Trophoblast cell (in vitro differentiated cells and primary cell): Measurements from ENCODE around the gene ANKS3.

ENCODE experiments used
- DNase-seq, 2 donors: peaks; one replicate each; pipeline ENCODE4 v3.0.0-alpha.2; 2016
- H2AFZ ChIP-seq: 2 replicates; pipeline ENCODE4 v1.6.1; 2013; ENCODE audit warnings: low read length, moderate library complexity, mild to moderate bottlenecking; ENCODE audit not compliant: insufficient read depth, poor library complexity
- H2AK5ac ChIP-seq: 2 replicates; pipeline ENCODE4 v1.6.1; 2013; ENCODE audit warnings: mild to moderate bottlenecking, low read length
- H2BK120ac ChIP-seq: 2 replicates; pipeline ENCODE4 v1.6.1; 2013; ENCODE audit warnings: low read length, mild to moderate bottlenecking, moderate library complexity; ENCODE audit not compliant: insufficient read depth, poor library complexity
- H2BK12ac ChIP-seq: 2 replicates; pipeline ENCODE4 v1.6.1; 2013; ENCODE audit warnings: mild to moderate bottlenecking, low read length, moderate library complexity
- H2BK5ac ChIP-seq: 2 replicates; pipeline ENCODE4 v1.6.1; 2013; ENCODE audit warnings: low read length, low read depth, moderate library complexity, mild to moderate bottlenecking; ENCODE audit not compliant: poor library complexity
- H3K14ac ChIP-seq: 2 replicates; pipeline ENCODE4 v1.6.1; 2013; ENCODE audit warnings: mild to moderate bottlenecking, low read length
- H3K18ac ChIP-seq: 2 replicates; pipeline ENCODE4 v1.6.1; 2013; ENCODE audit warnings: mild to moderate bottlenecking, low read length
- H3K23ac ChIP-seq: 2 replicates; pipeline ENCODE4 v1.6.1; 2013; ENCODE audit warnings: low read length
- H3K27ac ChIP-seq: 2 replicates; pipeline ENCODE4 v1.5.1; 2013; ENCODE audit warnings: low read depth, mild to moderate bottlenecking, inconsistent platforms, low read length, moderate library complexity
- H3K27me3 ChIP-seq: 2 replicates; pipeline ENCODE4 v1.6.1; 2013; ENCODE audit warnings: inconsistent platforms, mild to moderate bottlenecking, low read length, moderate library complexity; ENCODE audit not compliant: insufficient read depth
- H3K36me3 ChIP-seq, 2 experiments: 1 replicate in 1 of 2; 2 replicates in 1 of 2; pipeline ENCODE4 v1.6.1; 2013; ENCODE audit warnings: low read length in 2 of 2, mild to moderate bottlenecking in 2 of 2, moderate library complexity in 1 of 2; ENCODE audit not compliant: insufficient read depth in 2 of 2, control insufficient read depth in 1 of 2
- H3K4ac ChIP-seq: 2 replicates; pipeline ENCODE4 v1.6.1; 2013; ENCODE audit warnings: low read depth, mild to moderate bottlenecking, low read length, moderate library complexity
- H3K4me1 ChIP-seq, 2 experiments: 1 replicate in 1 of 2; 2 replicates in 1 of 2; pipeline ENCODE4 v1.6.1; 2013; ENCODE audit warnings: low read length in 2 of 2, mild to moderate bottlenecking in 2 of 2, moderate library complexity in 1 of 2; ENCODE audit not compliant: insufficient read depth in 2 of 2, control insufficient read depth in 1 of 2
- H3K4me2 ChIP-seq: 2 replicates; pipeline ENCODE4 v1.6.1; 2013; ENCODE audit warnings: inconsistent platforms, mild to moderate bottlenecking, low read length, moderate library complexity
- H3K4me3 ChIP-seq: 2 replicates; pipeline ENCODE4 v1.5.1; 2013; ENCODE audit warnings: mild to moderate bottlenecking, low read depth, low read length, inconsistent platforms
- H3K79me1 ChIP-seq: one replicate; pipeline ENCODE4 v1.6.1; 2013; ENCODE audit warnings: low read length
- H3K79me2 ChIP-seq: 2 replicates; pipeline ENCODE4 v1.6.1; 2013; ENCODE audit warnings: low read length, mild to moderate bottlenecking; ENCODE audit not compliant: control insufficient read depth, insufficient read depth, poor library complexity
- H3K9ac ChIP-seq: 2 replicates; pipeline ENCODE4 v1.6.1; 2013; ENCODE audit warnings: mild to moderate bottlenecking, low read length
- H3K9me3 ChIP-seq: 2 replicates; pipeline ENCODE4 v1.6.1; 2013; ENCODE audit warnings: low read depth, mild to moderate bottlenecking, control low read depth, inconsistent platforms, low read length; ENCODE audit not compliant: insufficient read depth
- H4K12ac ChIP-seq: 2 replicates; pipeline ENCODE4 v1.6.1; 2013; ENCODE audit warnings: low read depth, mild to moderate bottlenecking, low read length, moderate library complexity
- H4K8ac ChIP-seq: 2 replicates; pipeline ENCODE4 v1.6.1; 2013; ENCODE audit warnings: low read depth, mild to moderate bottlenecking, low read length, moderate library complexity
- H4K91ac ChIP-seq: one replicate; pipeline ENCODE4 v1.6.1; 2013; ENCODE audit warnings: low read depth, mild to moderate bottlenecking, low read length, moderate library complexity
- WGBS: extraction: QIAGEN DNeasy Blood & Tissue Kit; methylation state at CpG from one replicate; pipeline ENCODE4 v1.1.7; 2013; ENCODE audit warnings: missing lambda C conversion rate; ENCODE audit not compliant: insufficient read length, insufficient coverage; ENCODE audit errors: extremely low coverage; 5-methylcytosine and 5-hydroxymethylcytosine counted together

ANKS3 gene

DNA sequence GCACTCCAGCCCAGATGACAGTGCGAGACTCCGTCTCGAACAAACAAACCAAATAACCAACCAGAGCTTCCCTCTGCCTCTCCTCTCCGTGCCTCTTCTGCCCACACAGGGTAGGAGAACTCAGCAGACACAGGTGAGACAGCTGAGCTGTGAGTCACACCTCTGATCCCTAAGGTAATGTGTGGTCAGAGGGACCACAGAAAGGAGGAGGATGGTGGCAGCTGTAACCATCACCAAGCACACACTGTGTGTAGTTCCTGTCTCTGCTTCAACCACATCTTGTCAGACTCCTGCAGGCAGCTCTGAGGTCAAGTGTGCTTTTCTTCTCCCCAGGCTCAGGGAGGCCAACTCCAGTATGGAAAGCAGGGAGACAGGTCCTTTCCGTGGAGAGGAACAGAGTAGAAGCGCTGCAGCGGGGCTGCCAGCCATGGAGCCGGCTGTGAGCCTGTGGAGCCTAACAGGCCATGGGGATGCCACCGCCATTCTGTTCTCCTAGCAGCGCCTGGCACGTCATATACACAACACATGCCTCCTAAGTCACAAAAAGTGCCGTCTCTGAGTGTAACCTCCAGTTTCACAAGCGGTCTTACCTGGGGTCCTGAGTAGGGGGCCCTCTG lies 33.6 kb downstream of the ANKS3 start:
- no peaks in the 10 kb centered on the region for H3K4me1 ChIP-seq
- H3K23ac ChIP-seq, result no peak overlapping the region
- H4K91ac ChIP-seq, result no peak overlapping the region
- H3K18ac ChIP-seq, result no peak overlapping the region
- H2BK12ac ChIP-seq, result no peak overlapping the region
- H3K4me3 ChIP-seq, result no peak overlapping the region
- H3K79me2 ChIP-seq, result no peaks in the 10 kb centered on the region
- H2AK5ac ChIP-seq, result no peak overlapping the region
- H4K8ac ChIP-seq, result no peak overlapping the region
- H2BK5ac ChIP-seq, result no peak overlapping the region
- peaks cover 3% of the 10 kb centered on the region for H3K9me3 ChIP-seq
- H3K27ac ChIP-seq, result no peak overlapping the region
- H3K4me2 ChIP-seq, result no peak overlapping the region
- H3K79me1 ChIP-seq, result no peaks in the 10 kb centered on the region
- H4K12ac ChIP-seq, result no peak overlapping the region
- H2AFZ ChIP-seq, result no peak overlapping the region
- H3K36me3 ChIP-seq, result peaks cover 78 to 79% of the 10 kb centered on the region in 2 experiments
- no peak overlapping the region for H3K9ac ChIP-seq
- no peak overlapping the region for H2BK120ac ChIP-seq
- WGBS, result no CpG with 5 or more reads among the region's 13 CpGs
- H3K27me3 ChIP-seq, result no peaks in the 10 kb centered on the region
- no peak for DNase-seq
- no peak overlapping the region for H3K4ac ChIP-seq
- no peak overlapping the region for H3K14ac ChIP-seq

DNA sequence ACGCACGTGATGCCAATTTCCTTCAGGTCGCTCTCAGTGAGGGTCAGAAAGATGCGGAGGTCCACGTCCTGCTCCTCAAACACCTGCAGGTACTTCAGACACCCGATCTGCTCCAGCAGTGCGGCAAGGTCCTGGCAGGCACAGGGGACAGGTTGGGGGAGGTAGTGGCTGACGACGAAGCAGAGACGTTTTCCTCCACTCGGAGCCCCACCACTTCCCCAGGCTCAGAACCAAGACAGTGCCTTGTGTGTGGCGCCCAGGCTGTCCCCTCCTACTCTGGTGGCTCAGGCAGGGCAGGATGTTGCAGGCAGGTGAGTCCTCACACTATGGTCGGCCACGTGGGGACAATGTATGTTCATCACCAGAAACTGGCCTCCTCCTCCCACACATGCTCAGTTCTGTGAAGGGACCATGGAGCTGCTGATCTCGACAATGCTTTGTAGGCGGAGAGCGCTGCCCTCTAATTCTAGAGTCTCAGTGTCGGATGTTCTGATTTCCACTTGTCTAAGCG lies 35.0 kb downstream of the ANKS3 start:
- H4K8ac ChIP-seq, result no peak overlapping the region
- H3K18ac ChIP-seq, result no peak overlapping the region
- H3K9ac ChIP-seq, result no peak overlapping the region
- WGBS, result no CpG with 5 or more reads among the region's 19 CpGs
- peaks cover 3% of the 10 kb centered on the region for H3K9me3 ChIP-seq
- H2AK5ac ChIP-seq, result no peak overlapping the region
- no peak overlapping the region for H3K4me2 ChIP-seq
- no peak overlapping the region for H3K27ac ChIP-seq
- H4K91ac ChIP-seq, result no peak overlapping the region
- H2AFZ ChIP-seq, result no peak overlapping the region
- DNase-seq, result no peak
- H3K79me2 ChIP-seq, result no peaks in the 10 kb centered on the region
- H4K12ac ChIP-seq, result no peak overlapping the region
- no peaks in the 10 kb centered on the region for H3K27me3 ChIP-seq
- no peak overlapping the region for H3K23ac ChIP-seq
- H2BK12ac ChIP-seq, result no peak overlapping the region
- no peak overlapping the region for H3K14ac ChIP-seq
- no peak overlapping the region for H3K4me3 ChIP-seq
- H3K36me3 ChIP-seq, result peaks cover 75 to 76% of the 10 kb centered on the region in 2 experiments
- H3K4me1 ChIP-seq, result peaks cover 0 to 4% of the 10 kb centered on the region in 2 experiments
- H2BK120ac ChIP-seq, result no peak overlapping the region
- H3K79me1 ChIP-seq, result no peaks in the 10 kb centered on the region
- H3K4ac ChIP-seq, result no peak overlapping the region
- no peak overlapping the region for H2BK5ac ChIP-seq

DNA sequence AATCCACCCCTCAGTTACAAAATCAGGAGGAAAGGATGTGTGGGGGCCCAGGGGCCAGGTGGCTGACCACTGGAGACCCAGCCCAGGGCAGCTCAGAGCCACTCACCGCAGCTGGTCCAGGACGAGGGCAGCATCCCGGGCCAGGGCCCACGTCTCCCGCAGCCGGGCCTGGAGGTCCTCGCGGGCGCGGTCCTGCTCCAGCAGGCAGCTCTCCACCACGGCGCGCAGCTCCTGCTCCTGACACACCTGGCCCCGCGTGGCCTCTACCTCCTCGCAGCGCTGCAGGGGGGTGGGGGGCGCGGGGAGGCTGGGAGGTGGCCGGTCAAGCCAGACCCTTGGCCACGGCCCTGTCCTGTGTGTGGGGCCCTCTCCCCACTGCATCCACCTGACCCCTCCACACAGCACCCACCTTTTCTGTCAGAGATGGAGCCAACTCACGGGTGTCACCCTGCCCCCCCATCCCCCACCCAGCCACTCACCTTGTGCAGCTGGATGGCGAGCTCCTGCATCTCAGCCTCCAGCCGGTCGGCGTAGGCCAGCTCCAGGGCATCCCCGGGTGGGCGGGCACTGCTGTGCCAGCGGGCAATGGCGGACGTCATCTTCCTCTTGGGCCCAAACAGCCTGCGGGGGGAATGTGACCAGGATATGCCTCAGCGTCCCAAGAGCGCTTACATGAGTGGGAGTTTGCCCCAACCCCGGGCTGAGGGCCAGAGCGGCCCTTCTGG lies 35.6 kb downstream of the ANKS3 start:
- Histone ChIP-seq H4K91ac (no peak overlapping the region), H3K4me2 (no peak overlapping the region), H3K79me1 (peaks cover 4% of the 10 kb centered on the region), H3K4me3 (no peak overlapping the region), H4K8ac (no peak overlapping the region), H3K9me3 (peaks cover 5% of the 10 kb centered on the region), H3K18ac (no peak overlapping the region), H2AFZ (no peak overlapping the region), H3K4ac (no peak overlapping the region), H2AK5ac (no peak overlapping the region), H3K4me1 (peaks cover 0 to 4% of the 10 kb centered on the region in 2 experiments), H3K9ac (no peak overlapping the region), H3K27me3 (no peaks in the 10 kb centered on the region), H2BK120ac (no peak overlapping the region), H3K27ac (no peak overlapping the region), H2BK5ac (no peak overlapping the region), H3K79me2 (peaks cover 4% of the 10 kb centered on the region), H3K23ac (no peak overlapping the region), H3K36me3 (peaks cover 71 to 72% of the 10 kb centered on the region in 2 experiments), H3K14ac (no peak overlapping the region), H2BK12ac (no peak overlapping the region), H4K12ac (no peak overlapping the region)
- DNase-seq, result no peak
- no CpG with 5 or more reads among the region's 36 CpGs for WGBS

DNA sequence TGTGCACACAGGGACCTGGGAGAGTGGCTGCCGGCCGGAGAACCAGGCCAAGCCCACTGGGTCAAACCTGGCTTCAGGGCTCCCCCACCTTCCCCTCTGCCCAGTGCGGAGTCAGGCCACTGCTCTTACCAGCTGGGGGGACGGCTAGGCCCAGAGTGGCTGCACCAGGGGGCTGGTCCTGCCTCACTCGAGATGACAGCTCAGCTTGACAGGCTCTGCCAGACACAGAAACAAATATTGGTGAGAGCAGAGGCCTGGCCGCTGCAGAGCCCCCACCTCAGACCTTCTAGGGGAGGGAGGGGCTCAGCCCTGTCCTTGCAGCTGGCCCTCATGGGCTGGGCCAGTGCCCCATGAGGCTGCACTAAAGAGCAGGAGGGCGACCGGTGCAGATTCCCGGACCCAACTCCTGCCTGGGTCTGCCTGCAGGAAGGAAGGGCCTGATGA lies 36.2 kb downstream of the ANKS3 start:
- WGBS, result no CpG with 5 or more reads among the region's 9 CpGs
- no peak overlapping the region for H2BK12ac ChIP-seq

More for the DNA sequence above, 36.2 kb downstream of the ANKS3 start:
- Histone ChIP-seq H3K9me3 (peaks cover 5% of the 10 kb centered on the region), H2BK5ac (no peak overlapping the region), H3K4me1 (peaks cover 3 to 7% of the 10 kb centered on the region in 2 experiments), H3K79me1 (peaks cover 7% of the 10 kb centered on the region), H4K91ac (no peak overlapping the region), H4K8ac (no peak overlapping the region), H2AFZ (no peak overlapping the region), H3K14ac (no peak overlapping the region), H3K4ac (no peak overlapping the region), H4K12ac (no peak overlapping the region), H3K36me3 (peaks cover 71 to 72% of the 10 kb centered on the region in 2 experiments), H3K27me3 (no peaks in the 10 kb centered on the region), H2BK120ac (no peak overlapping the region), H3K4me3 (no peak overlapping the region), H3K9ac (no peak overlapping the region), H3K23ac (no peak overlapping the region), H3K27ac (no peak overlapping the region), H3K4me2 (no peak overlapping the region), H2AK5ac (no peak overlapping the region), H3K18ac (no peak overlapping the region), H3K79me2 (peaks cover 6% of the 10 kb centered on the region)
- DNase-seq, result no peak
